HepG2 (cell line): Measurements from ENCODE around the gene C2orf15. TPM values are rescaled to one million over a fixed set of nuclear protein-coding genes. Genes with fewer than 3 reads are reported as not detected.

ENCODE experiments used
- AHR ChIP-seq: IDR thresholded peaks from 2 replicates; pipeline ENCODE4 v1.6.1; 2018; ENCODE audit warnings: missing genetic modification reagents, missing compliant biosample characterization
- ARID4A ChIP-seq: sonication (generic); formaldehyde crosslinking; IDR thresholded peaks from 2 replicates; pipeline ENCODE4 v1.5.0; 2020; ENCODE audit warnings: mild to moderate bottlenecking, missing genetic modification reagents, borderline replicate concordance
- ATF7 ChIP-seq, 2 experiments: fragments of 450-650 bp in 1 of 2; sonication (generic) in 1 of 2; formaldehyde crosslinking in 1 of 2; IDR thresholded peaks; 2 replicates each; pipeline versions ENCODE4 v1.4.0 to v1.6.1; 2016 to 2020; ENCODE audit warnings: antibody characterized with exemption in 1 of 2, mild to moderate bottlenecking in 1 of 2, missing genetic modification reagents in 1 of 2
- CBX5 ChIP-seq: sonication (generic); formaldehyde crosslinking; IDR thresholded peaks from 2 replicates; pipeline ENCODE4 v1.4.0; 2020; ENCODE audit warnings: missing genetic modification reagents, borderline replicate concordance
- FOXC1 ChIP-seq: sonication (generic); formaldehyde crosslinking; IDR thresholded peaks from 2 replicates; pipeline ENCODE4 v1.8.0; 2022; ENCODE audit warnings: mild to moderate bottlenecking, missing genetic modification reagents, borderline replicate concordance
- GLI4 ChIP-seq: sonication (generic); formaldehyde crosslinking; IDR thresholded peaks from 2 replicates; pipeline ENCODE4 v1.5.1; 2020; ENCODE audit warnings: missing genetic modification reagents, mild to moderate bottlenecking, moderate library complexity, borderline replicate concordance
- KLF16 ChIP-seq, 2 experiments: sonication (generic) in 1 of 2; formaldehyde crosslinking in 1 of 2; IDR thresholded peaks; 2 replicates each; pipeline versions ENCODE4 v1.6.1 to v1.8.0; 2016 to 2023; ENCODE audit warnings: missing genetic modification reagents in 2 of 2, missing compliant biosample characterization in 1 of 2
- NAIF1 ChIP-seq: sonication (generic); formaldehyde crosslinking; IDR thresholded peaks from 2 replicates; pipeline ENCODE4 v1.5.0; 2020; ENCODE audit warnings: mild to moderate bottlenecking, missing genetic modification reagents, borderline replicate concordance
- NFE2L1 ChIP-seq: sonication (generic); formaldehyde crosslinking; IDR thresholded peaks from 2 replicates; pipeline ENCODE4 v1.4.0; 2020; ENCODE audit warnings: missing genetic modification reagents, mild to moderate bottlenecking, borderline replicate concordance
- PRDM4 ChIP-seq: sonication (generic); formaldehyde crosslinking; IDR thresholded peaks from 2 replicates; pipeline ENCODE4 v1.9.0; 2021; ENCODE audit warnings: missing genetic modification reagents, borderline replicate concordance
- SSRP1 ChIP-seq: IDR thresholded peaks from 2 replicates; pipeline ENCODE4 v1.6.1; 2016; ENCODE audit warnings: control low read depth
- THRA ChIP-seq: sonication (generic); formaldehyde crosslinking; IDR thresholded peaks from 2 replicates; pipeline ENCODE4 v1.4.0; 2020; ENCODE audit warnings: missing genetic modification reagents, borderline replicate concordance
- ZHX1 ChIP-seq: sonication (generic); formaldehyde crosslinking; IDR thresholded peaks from 2 replicates; pipeline ENCODE4 v1.8.1; 2022; ENCODE audit warnings: low read depth, mild to moderate bottlenecking, missing genetic modification reagents
- ZNF234 ChIP-seq: sonication (generic); formaldehyde crosslinking; conservative IDR thresholded peaks from 2 replicates; pipeline ENCODE4 v1.5.1; 2020; ENCODE audit warnings: mild to moderate bottlenecking, missing genetic modification reagents
- ZNF451 ChIP-seq: sonication (generic); formaldehyde crosslinking; IDR thresholded peaks from 2 replicates; pipeline ENCODE4 v1.5.0; 2020; ENCODE audit warnings: mild to moderate bottlenecking, missing genetic modification reagents
- ZNF639 ChIP-seq: conservative IDR thresholded peaks from 2 replicates; pipeline ENCODE4 v1.6.1; 2018; ENCODE audit warnings: missing genetic modification reagents
- polyA plus RNA-seq, 8 experiments: library from polyadenylated mRNA; depleted of rRNA in 3 of 8; stranded (reverse) in 7 of 8; unstranded in 1 of 8; fragments of >200 nt; fragmentation: Illumina TruSeq in 4 of 8; extraction: Trizol in 4 of 8; gene quantifications; 2 replicates each; pipeline versions ENCODE4 v1.2.1 to v1.2.3, GENCODE V29; 2011 to 2016; ENCODE audit warnings: low read depth in 4 of 8, missing spikeins in 1 of 8, mixed read lengths in 1 of 8; ENCODE audit not compliant: insufficient read depth in 1 of 8
- total RNA-seq, 5 experiments: library from RNA; depleted of rRNA; stranded (reverse); fragments of >200 nt; fragmentation: Illumina TruSeq; extraction: Trizol; gene quantifications; 2 replicates each; pipeline ENCODE4 v1.2.3, GENCODE V29; 2016; ENCODE audit warnings: low read depth in 1 of 5

C2orf15 gene
- total and polyA plus RNA-seq, 2 of the 13 experiments (the other 11 are each of a cell fraction or from before 2014, with no cell fraction given): 5.5 to 8.3 TPM

GRCh38 chr2:99183025-99183424, 41.5 kb downstream of the C2orf15 start (continued):
- no peak for TF ChIP-seq PRDM4
- no peak; a peak in 1 of 4 replicates for TF ChIP-seq KLF16 (CRISPR knock-in tag; IDR thresholded peaks at IDR 0.05)
- TF ChIP-seq ZNF451 (CRISPR knock-in tag): 0 out of 2 replicates have a peak, but pooled peaks have one; percentile 45
- no peak for TF ChIP-seq NAIF1 (CRISPR knock-in tag)
- no peak for TF ChIP-seq ZNF234 (CRISPR knock-in tag)
- no peak for TF ChIP-seq ZHX1
- no peak for TF ChIP-seq CBX5 (CRISPR knock-in tag)
- TF ChIP-seq GLI4 (CRISPR knock-in tag): no peak
- peak; percentile 25; the same call in 1 of the 2 replicates for TF ChIP-seq THRA (CRISPR knock-in tag)
- no peak for TF ChIP-seq FOXC1 (CRISPR knock-in tag)
- TF ChIP-seq ZNF639 (CRISPR knock-in tag): no peak
- TF ChIP-seq ATF7 (IDR thresholded peaks at IDR 0.05): no peak
- TF ChIP-seq ATF7 (CRISPR knock-in tag; IDR thresholded peaks at IDR 0.05): no peak
- TF ChIP-seq SSRP1 (CRISPR knock-in tag): no peak
- no peak for TF ChIP-seq NFE2L1
- peak; percentile 48; the same call in 1 of the 2 replicates for TF ChIP-seq ARID4A (CRISPR knock-in tag)
- TF ChIP-seq AHR (CRISPR knock-in tag): no peak
